SHP77 treated with DMSO at 0.1 percent for 48 hours (cell line): ENCODE results near the gene KCNN2.

Experiments used
- DNase-seq: peaks from one replicate; lab custom pipeline; 2025; lab: John Stamatoyannopoulos, UW

The KCNN2 gene

GRCh38 chr5:114544561-114544960 is 182.7 kb downstream of the KCNN2 start:
- no peak for DNase-seq
